ENCODE data around the gene CDC42BPB.

The CDC42BPB gene

GRCh38 chr14:103014466-103015228 is 42.7 kb downstream of the CDC42BPB start:
- H3K79me2 ChIP-seq (ENCODE audit: insufficient read depth, low read length), result no peaks in the 10 kb centered on the region
- no peaks in the 10 kb centered on the region for H3K4me1 ChIP-seq (ENCODE audit: insufficient read depth, low read length)
- peaks cover 7% of the 10 kb centered on the region for H3K27me3 ChIP-seq (ENCODE audit: insufficient read depth, low read length, poor library complexity)
- DNase-seq, result no peak
- H3K4me2 ChIP-seq (ENCODE audit: insufficient read depth, low read length), result no peak overlapping the region
- H3K27ac ChIP-seq (ENCODE audit: low read length), result no peak overlapping the region
- H3K9ac ChIP-seq (ENCODE audit: low read depth, low read length), result no peak overlapping the region
- no peak overlapping the region for H2AFZ ChIP-seq (ENCODE audit: low read depth, low read length)
- H3K9me3 ChIP-seq (ENCODE audit: insufficient read depth, low read length, severe bottlenecking), result no peaks in the 10 kb centered on the region
- H3K4me3 ChIP-seq (ENCODE audit: low read depth in 1 of 2, low read length in 2 of 2), result no peak overlapping the region
- TF ChIP-seq EZH2 (IDR thresholded peaks at IDR 0.05; ENCODE audit: borderline replicate concordance, low read depth, low read length, severe bottlenecking), result no peak
- H4K20me1 ChIP-seq (ENCODE audit: insufficient read depth, low read length), result no peaks in the 10 kb centered on the region
- no peak for ATAC-seq (ENCODE audit: insufficient read depth, low read depth)
- no peaks in the 10 kb centered on the region for H3K36me3 ChIP-seq (ENCODE audit: insufficient read depth, low read length)

GRCh38 chr14:103013028-103013427 is 44.3 kb downstream of the CDC42BPB start:
- Histone ChIP-seq H3K9ac (ENCODE audit: low read depth, low read length) (no peak overlapping the region), H3K79me2 (ENCODE audit: insufficient read depth, low read length) (no peaks in the 10 kb centered on the region), H2AFZ (ENCODE audit: low read depth, low read length) (no peak overlapping the region), H3K9me3 (ENCODE audit: insufficient read depth, low read length, severe bottlenecking) (no peaks in the 10 kb centered on the region), H3K27me3 (ENCODE audit: insufficient read depth, low read length, poor library complexity) (peaks cover 7% of the 10 kb centered on the region), H3K4me3 (ENCODE audit: low read depth in 1 of 2, low read length in 2 of 2) (no peak overlapping the region), H3K36me3 (ENCODE audit: insufficient read depth, low read length) (no peaks in the 10 kb centered on the region), H3K4me2 (ENCODE audit: insufficient read depth, low read length) (no peak overlapping the region), H3K4me1 (ENCODE audit: insufficient read depth, low read length) (no peaks in the 10 kb centered on the region), H4K20me1 (ENCODE audit: insufficient read depth, low read length) (no peaks in the 10 kb centered on the region), H3K27ac (ENCODE audit: low read length) (no peak overlapping the region)
- DNase-seq, result no peak
- TF ChIP-seq EZH2 (IDR thresholded peaks at IDR 0.05; ENCODE audit: borderline replicate concordance, low read depth, low read length, severe bottlenecking) (no peak), CTCF (IDR thresholded peaks at IDR 0.05; ENCODE audit: borderline replicate concordance, extremely low read depth, low read length, poor library complexity, severe bottlenecking) (no peak)
- ATAC-seq (ENCODE audit: insufficient read depth, low read depth), result no peak

- ATAC-seq (ENCODE audit: insufficient read depth, low read depth) (no peak), DNase-seq (no peak)
- H3K27ac ChIP-seq (ENCODE audit: low read length), result no peak overlapping the region
- H3K4me2 ChIP-seq (ENCODE audit: insufficient read depth, low read length), result no peak overlapping the region
- no peaks in the 10 kb centered on the region for H3K27me3 ChIP-seq (ENCODE audit: insufficient read depth, low read length, poor library complexity)
- no peak overlapping the region for H2AFZ ChIP-seq (ENCODE audit: low read depth, low read length)
- H3K4me1 ChIP-seq (ENCODE audit: insufficient read depth, low read length), result no peaks in the 10 kb centered on the region
- no peaks in the 10 kb centered on the region for H4K20me1 ChIP-seq (ENCODE audit: insufficient read depth, low read length)
- no peak overlapping the region for H3K9ac ChIP-seq (ENCODE audit: low read depth, low read length)
- no peaks in the 10 kb centered on the region for H3K36me3 ChIP-seq (ENCODE audit: insufficient read depth, low read length)
- no peaks in the 10 kb centered on the region for H3K79me2 ChIP-seq (ENCODE audit: insufficient read depth, low read length)
- TF ChIP-seq CTCF (IDR thresholded peaks at IDR 0.05; ENCODE audit: borderline replicate concordance, extremely low read depth, low read length, poor library complexity, severe bottlenecking) (no peak), EZH2 (IDR thresholded peaks at IDR 0.05; ENCODE audit: borderline replicate concordance, low read depth, low read length, severe bottlenecking) (no peak)
- H3K4me3 ChIP-seq (ENCODE audit: low read depth in 1 of 2, low read length in 2 of 2), result no peak overlapping the region
- no peaks in the 10 kb centered on the region for H3K9me3 ChIP-seq (ENCODE audit: insufficient read depth, low read length, severe bottlenecking)
Observed at GRCh38 chr14:103009559-103009958, 47.8 kb downstream of the CDC42BPB start.

- H2AFZ ChIP-seq (ENCODE audit: low read depth, low read length), result no peak overlapping the region
- H3K9me3 ChIP-seq (ENCODE audit: insufficient read depth, low read length, severe bottlenecking), result no peaks in the 10 kb centered on the region
- H3K4me1 ChIP-seq (ENCODE audit: insufficient read depth, low read length), result no peaks in the 10 kb centered on the region
- ATAC-seq (ENCODE audit: insufficient read depth, low read depth) (no peak), DNase-seq (no peak)
- H3K4me2 ChIP-seq (ENCODE audit: insufficient read depth, low read length), result no peak overlapping the region
- no peak overlapping the region for H3K27ac ChIP-seq (ENCODE audit: low read length)
- no peak overlapping the region for H3K9ac ChIP-seq (ENCODE audit: low read depth, low read length)
- no peak overlapping the region for H3K4me3 ChIP-seq (ENCODE audit: low read depth in 1 of 2, low read length in 2 of 2)
- H4K20me1 ChIP-seq (ENCODE audit: insufficient read depth, low read length), result no peaks in the 10 kb centered on the region
- H3K27me3 ChIP-seq (ENCODE audit: insufficient read depth, low read length, poor library complexity), result no peaks in the 10 kb centered on the region
- H3K79me2 ChIP-seq (ENCODE audit: insufficient read depth, low read length), result no peaks in the 10 kb centered on the region
- no peak for TF ChIP-seq EZH2 (IDR thresholded peaks at IDR 0.05; ENCODE audit: borderline replicate concordance, low read depth, low read length, severe bottlenecking)
- no peak for TF ChIP-seq CTCF (IDR thresholded peaks at IDR 0.05; ENCODE audit: borderline replicate concordance, extremely low read depth, low read length, poor library complexity, severe bottlenecking)
- no peaks in the 10 kb centered on the region for H3K36me3 ChIP-seq (ENCODE audit: insufficient read depth, low read length)
Observed at GRCh38 chr14:103008768-103009357, 48.5 kb downstream of the CDC42BPB start.

All from DND-41 (cell line).